GM20000 (cell line): Measurements from ENCODE around the gene ZBTB4.
A peak's percentile ranks its signal among the peaks of the same experiment; 100 is the strongest.

Source experiments
- DNase-seq: peaks from one replicate; pipeline ENCODE4 v3.0.0; 2012; ENCODE audit warnings: low spot score
- CTCF ChIP-seq: IDR thresholded peaks from 2 replicates; pipeline ENCODE4 v1.5.1; 2012; ENCODE audit warnings: mild to moderate bottlenecking, control low read depth; ENCODE audit errors: extremely low read depth, missing control alignments

ZBTB4 gene

GRCh38 chr17:7436556-7437368, 42.7 kb downstream of the ZBTB4 start:
- peak; percentile 84 for TF ChIP-seq CTCF
- DNase-seq = peak; percentile 86

GRCh38 chr17:7435676-7436555, 43.5 kb downstream of the ZBTB4 start:
- TF ChIP-seq CTCF = no peak
- DNase-seq = peak; percentile 73

DNA sequence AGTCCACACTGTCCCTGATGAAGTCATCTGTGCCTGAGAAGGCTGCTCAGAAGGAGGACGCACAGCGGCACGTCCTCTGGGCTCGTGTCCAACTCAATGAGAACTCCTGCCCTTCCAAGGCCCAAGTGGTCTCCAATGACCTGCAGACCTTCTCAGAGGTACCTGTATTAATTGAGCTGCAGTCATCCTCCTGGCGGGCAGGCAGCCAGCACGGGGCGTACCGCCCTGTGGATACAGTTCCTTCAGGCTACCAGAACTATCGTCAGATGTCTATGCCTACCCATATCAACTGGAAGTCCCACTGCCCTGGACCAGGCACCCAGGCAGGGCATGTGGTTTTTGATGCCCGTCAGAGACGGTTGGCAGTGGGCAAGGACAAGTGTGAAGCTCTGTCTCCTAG, 47.1 kb downstream of the ZBTB4 start:
- no peak for TF ChIP-seq CTCF
- no peak for DNase-seq

GRCh38 chr17:7431231-7431630, 48.2 kb downstream of the ZBTB4 start:
- no peak for TF ChIP-seq CTCF
- no peak for DNase-seq

GRCh38 chr17:7429722-7430121, 49.7 kb downstream of the ZBTB4 start:
- DNase-seq = no peak
- no peak for TF ChIP-seq CTCF

DNA sequence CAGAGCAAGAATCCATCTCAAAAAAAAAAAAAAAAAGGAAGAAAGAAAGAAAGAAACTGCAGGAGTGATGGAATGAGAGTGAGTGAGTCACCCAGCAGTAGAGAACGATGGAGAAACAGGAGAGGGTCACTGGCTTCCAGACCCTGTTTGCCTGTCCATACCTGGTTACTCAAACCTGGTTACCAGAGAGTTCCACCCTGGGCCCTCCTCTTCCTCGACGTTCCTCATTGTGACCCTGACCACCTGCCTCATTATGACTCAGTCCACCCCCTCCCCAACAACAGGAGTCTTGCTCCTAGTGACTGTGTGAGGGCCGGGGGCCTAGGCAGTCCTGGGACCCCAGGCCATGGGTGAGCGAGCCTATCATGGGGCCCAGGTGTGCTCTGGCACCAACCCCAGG, 50.9 kb downstream of the ZBTB4 start, which contains the start of gene SPEM3:
SPEM3 (plus strand) TSS at position 301 of the 400 bp plus-strand sequence; CDS start at position 347, 46 bp downstream.
- no peak for TF ChIP-seq CTCF
- DNase-seq = no peak

- DNase-seq = no peak
Measured at GRCh38 chr17:7427549-7427948, 51.9 kb downstream of the ZBTB4 start.

More at GRCh38 chr17:7427549-7427948, 51.9 kb downstream of the ZBTB4 start:
- TF ChIP-seq CTCF = no peak
